ENCODE data around the gene TNIK. TPM values are rescaled to one million over a fixed set of nuclear protein-coding genes. Genes with fewer than 3 reads are reported as not detected.

TNIK gene
- total and polyA plus RNA-seq, 2 experiments from 2014 or later: 7.4 to 13.8 TPM

DNA sequence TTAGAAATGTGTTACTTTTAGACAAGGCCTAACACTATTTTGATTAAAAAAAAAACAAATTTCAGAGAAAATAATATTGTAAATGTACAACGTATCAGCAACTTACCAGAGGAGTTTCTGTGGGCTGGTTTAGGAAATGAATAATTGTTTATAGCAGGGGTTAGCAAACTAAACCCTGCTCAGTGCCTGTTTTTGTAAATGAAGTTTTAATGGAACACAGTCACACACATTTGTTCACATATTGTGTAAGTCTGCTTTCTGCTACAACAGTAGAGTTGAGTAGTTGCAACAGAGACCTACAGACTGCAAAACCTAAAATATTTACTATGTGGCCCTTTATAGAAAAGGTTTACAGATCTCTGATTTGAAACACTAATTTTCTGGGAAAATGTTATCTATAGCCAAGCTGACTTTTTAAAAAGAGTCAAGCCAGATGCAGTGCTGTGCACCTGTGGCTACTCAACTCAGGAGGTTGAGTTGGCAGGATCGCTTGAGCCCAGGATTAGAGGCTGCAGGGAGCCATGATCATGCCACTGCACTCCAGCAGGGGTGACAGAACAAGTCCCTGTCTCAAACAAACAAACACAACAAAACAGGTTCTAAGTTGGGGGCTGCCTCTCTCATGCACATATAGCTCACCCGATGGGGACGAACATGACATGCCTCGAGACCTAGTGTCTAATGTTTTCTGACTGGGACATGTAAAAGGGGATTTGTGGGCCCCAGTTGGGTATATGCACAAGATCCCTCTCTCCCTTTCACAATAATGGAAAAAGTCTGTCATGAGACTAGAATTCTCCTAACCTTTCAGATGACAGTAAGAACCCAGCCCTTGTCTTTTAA is 182.5 kb downstream of the TNIK start:
- no peaks in the 10 kb centered on the region for H3K4me1 ChIP-seq (ENCODE audit: insufficient read depth)
- H3K9me2 ChIP-seq (replicated peaks; ENCODE audit: insufficient read depth): no peaks in the 10 kb centered on the region
- peak overlapping the region; percentile 27 for H3K4me2 ChIP-seq
- no peaks in the 10 kb centered on the region for H3K36me3 ChIP-seq (replicated peaks; ENCODE audit: insufficient read depth, low read depth)
- TF ChIP-seq CTCF (IDR thresholded peaks at IDR 0.05; ENCODE audit: poor library complexity) (no peak), EZH2 (IDR thresholded peaks at IDR 0.05; ENCODE audit: borderline replicate concordance) (no peak), EZH2phosphoT487 (IDR thresholded peaks at IDR 0.05; ENCODE audit: low read depth, severe bottlenecking, unreplicated experiment) (no peak)
- H3K4me3 ChIP-seq: no peak overlapping the region
- no peaks in the 10 kb centered on the region for H3K9me3 ChIP-seq (ENCODE audit: low read depth)
- peaks cover 11% of the 10 kb centered on the region for H3K79me2 ChIP-seq
- WGBS (ENCODE audit: low lambda C conversion rate, missing lambda C conversion rate): 80% methylated on average over 5 of the region's 5 CpGs
- no peak overlapping the region for H2AFZ ChIP-seq
- no peak for DNase-seq (ENCODE audit: low spot score)
- H3K27ac ChIP-seq: peak overlapping the region; percentile 39
- H3K27me3 ChIP-seq: no peaks in the 10 kb centered on the region
- no peaks in the 10 kb centered on the region for H4K20me1 ChIP-seq (ENCODE audit: insufficient read depth, poor library complexity, severe bottlenecking)

DNA sequence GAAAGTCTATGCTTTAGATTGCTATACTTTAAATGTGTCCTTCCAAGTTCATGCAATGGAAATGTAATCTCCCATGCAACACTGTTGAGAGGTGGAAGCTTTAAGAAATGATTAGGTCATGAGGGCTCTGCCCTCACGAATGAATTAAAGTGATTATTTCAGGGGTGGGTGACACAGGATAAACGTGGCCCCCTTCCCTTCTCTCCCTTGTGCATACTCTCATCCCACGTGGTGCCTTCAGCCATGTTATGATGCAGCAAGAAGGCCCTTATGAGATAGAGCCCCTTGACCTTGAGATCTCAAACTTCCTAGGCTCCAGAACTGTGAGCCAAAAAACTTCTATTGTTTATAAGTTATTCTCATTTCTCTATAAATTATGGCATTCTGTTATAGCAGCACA is 183.3 kb downstream of the TNIK start:
- Histone ChIP-seq H3K4me2 (no peak overlapping the region), H3K79me2 (peaks cover 11% of the 10 kb centered on the region), H3K9me3 (ENCODE audit: low read depth) (no peaks in the 10 kb centered on the region), H2AFZ (no peak overlapping the region), H4K20me1 (ENCODE audit: insufficient read depth, poor library complexity, severe bottlenecking) (no peaks in the 10 kb centered on the region), H3K4me3 (no peak overlapping the region), H3K27me3 (no peaks in the 10 kb centered on the region), H3K27ac (peak overlapping the region; percentile 39), H3K9me2 (replicated peaks; ENCODE audit: insufficient read depth) (no peaks in the 10 kb centered on the region), H3K36me3 (replicated peaks; ENCODE audit: insufficient read depth, low read depth) (no peaks in the 10 kb centered on the region), H3K4me1 (ENCODE audit: insufficient read depth) (no peaks in the 10 kb centered on the region)
- TF ChIP-seq EZH2phosphoT487 (IDR thresholded peaks at IDR 0.05; ENCODE audit: low read depth, severe bottlenecking, unreplicated experiment) (no peak), EZH2 (IDR thresholded peaks at IDR 0.05; ENCODE audit: borderline replicate concordance) (no peak), CTCF (IDR thresholded peaks at IDR 0.05; ENCODE audit: poor library complexity) (no peak)
- 77% methylated on average over 3 of the region's 3 CpGs for WGBS (ENCODE audit: low lambda C conversion rate, missing lambda C conversion rate)
- DNase-seq (ENCODE audit: low spot score): no peak

GRCh38 chr3:171274222-171274621 is 186.0 kb downstream of the TNIK start:
- H3K79me2 ChIP-seq: peaks cover 11% of the 10 kb centered on the region
- H3K4me1 ChIP-seq (ENCODE audit: insufficient read depth): no peaks in the 10 kb centered on the region
- no peaks in the 10 kb centered on the region for H3K36me3 ChIP-seq (replicated peaks; ENCODE audit: insufficient read depth, low read depth)
- H3K27me3 ChIP-seq: no peaks in the 10 kb centered on the region
- 97% methylated on average over 1 of the region's 1 CpG for whole genome bisulfite sequencing (ENCODE audit: low lambda C conversion rate, missing lambda C conversion rate)
- no peaks in the 10 kb centered on the region for H3K9me2 ChIP-seq (replicated peaks; ENCODE audit: insufficient read depth)
- TF ChIP-seq EZH2 (IDR thresholded peaks at IDR 0.05; ENCODE audit: borderline replicate concordance) (no peak), CTCF (IDR thresholded peaks at IDR 0.05; ENCODE audit: poor library complexity) (no peak), EZH2phosphoT487 (IDR thresholded peaks at IDR 0.05; ENCODE audit: low read depth, severe bottlenecking, unreplicated experiment) (no peak)
- DNase-seq (ENCODE audit: low spot score): no peak
- H4K20me1 ChIP-seq (ENCODE audit: insufficient read depth, poor library complexity, severe bottlenecking): no peaks in the 10 kb centered on the region
- no peak overlapping the region for H3K4me3 ChIP-seq
- H2AFZ ChIP-seq: no peak overlapping the region
- H3K27ac ChIP-seq: no peak overlapping the region
- no peak overlapping the region for H3K4me2 ChIP-seq
- H3K9me3 ChIP-seq (ENCODE audit: low read depth): no peaks in the 10 kb centered on the region

Data from hepatocyte (in vitro differentiated cells).